NCI-H510A treated with DMSO at 0.1 percent for 48 hours (cell line): ENCODE results near the gene GCK.
"Not testable (repeated sequence)": the region's sequence is repeated elsewhere in the genome, so short reads cannot be mapped to it uniquely, and the experiment has no call there.

Experiments used
- DNase-seq: peaks from one replicate; lab custom pipeline; 2025; lab: John Stamatoyannopoulos, UW

The GCK gene

GRCh38 chr7:44177570-44178131 is 11.6 kb downstream of the GCK start:
- no peak for DNase-seq

DNA sequence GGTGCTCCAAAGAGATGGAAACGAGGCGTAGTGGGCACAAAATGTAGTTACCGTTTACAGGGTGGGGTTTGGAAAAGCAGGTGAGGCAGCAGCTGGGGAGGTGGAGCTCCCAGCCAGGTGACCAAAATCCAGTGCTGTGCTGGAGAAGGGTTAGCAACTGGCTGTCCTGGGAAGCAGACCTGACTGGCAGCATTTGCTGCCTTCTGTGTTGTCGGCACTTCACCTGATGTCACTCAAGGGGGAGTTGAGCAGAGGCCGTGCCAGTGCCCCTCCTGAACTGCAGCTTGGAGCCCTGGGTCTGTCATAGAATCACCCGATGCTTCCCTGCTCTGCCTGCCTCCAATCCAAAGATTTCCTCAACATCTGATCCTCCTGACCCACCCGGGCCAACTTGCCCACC is 12.8 kb downstream of the GCK start:
- no peak for DNase-seq

GRCh38 chr7:44175730-44176129 is 13.5 kb downstream of the GCK start:
- DNase-seq, result no peak

GRCh38 chr7:44174694-44174948 is 14.6 kb downstream of the GCK start:
- DNase-seq, result not testable (repeated sequence)

DNA sequence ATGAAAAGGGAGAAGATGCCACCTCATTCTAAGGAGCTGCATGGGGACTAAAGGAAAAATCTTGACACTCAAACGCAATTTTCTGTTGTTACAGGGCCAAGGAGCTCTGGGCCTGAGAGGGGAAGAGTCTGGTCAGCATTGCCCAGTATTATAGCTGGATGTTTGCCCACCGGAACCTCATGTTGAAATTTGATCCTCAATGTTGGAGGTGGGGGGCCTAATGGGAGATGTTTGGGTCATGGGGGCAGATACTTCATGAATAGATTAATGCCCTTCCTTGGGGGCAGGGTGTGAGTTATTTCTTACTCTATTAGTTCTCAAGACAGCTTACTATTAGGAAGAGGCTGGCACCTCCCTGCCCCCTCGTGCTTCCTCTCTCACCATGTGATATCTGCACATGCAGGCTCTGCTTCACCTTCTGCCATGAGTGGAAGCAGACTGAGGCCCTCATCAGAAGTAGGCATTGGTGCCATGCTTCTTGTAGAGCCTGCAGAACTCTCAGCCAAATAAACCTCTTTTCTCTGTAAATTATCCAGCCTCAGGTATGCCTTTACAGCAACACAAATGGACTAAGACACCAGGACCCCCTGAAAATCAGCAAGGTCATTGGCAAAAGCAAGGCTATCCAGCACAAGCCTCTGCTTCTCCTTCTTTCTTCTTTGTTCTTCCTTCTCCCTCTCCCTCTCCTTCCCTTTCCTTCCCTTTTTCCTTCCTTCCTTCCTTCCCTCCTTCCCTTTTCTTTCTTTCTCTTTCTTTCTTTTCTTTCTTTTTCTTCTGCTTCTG is 15.1 kb downstream of the GCK start:
- DNase-seq, result no peak

GRCh38 chr7:44172803-44173424 is 16.3 kb downstream of the GCK start:
- peak; percentile 14 for DNase-seq

GRCh38 chr7:44172352-44172751 is 16.9 kb downstream of the GCK start:
- DNase-seq, result no peak

- not testable (repeated sequence) for DNase-seq
Measured at GRCh38 chr7:44171901-44172300, 17.3 kb downstream of the GCK start.

- DNase-seq, result no peak
Measured at GRCh38 chr7:44167920-44168319, 21.3 kb downstream of the GCK start.

DNA sequence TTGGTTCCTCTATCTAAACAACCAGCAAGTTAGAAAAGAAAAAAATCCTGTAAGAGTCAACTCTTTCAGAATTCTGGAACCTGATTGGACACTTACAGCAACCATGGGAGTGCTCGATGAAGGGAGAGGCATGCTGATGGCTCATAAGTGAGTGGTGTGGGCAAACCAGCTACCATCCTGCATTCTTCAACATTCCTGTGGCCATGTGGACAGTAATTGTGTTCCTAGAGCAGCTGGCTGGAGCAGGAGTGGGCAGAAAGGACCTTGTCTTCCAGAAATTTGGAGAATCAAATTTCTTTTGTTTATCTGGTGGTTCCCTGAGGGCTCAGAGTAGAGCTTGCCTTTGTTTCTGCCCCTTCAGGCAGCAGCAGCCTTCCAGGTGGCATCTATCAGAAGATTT is 25.6 kb downstream of the GCK start:
- DNase-seq, result no peak

GRCh38 chr7:44162785-44163395 is 26.3 kb downstream of the GCK start:
- DNase-seq, result no peak

DNA sequence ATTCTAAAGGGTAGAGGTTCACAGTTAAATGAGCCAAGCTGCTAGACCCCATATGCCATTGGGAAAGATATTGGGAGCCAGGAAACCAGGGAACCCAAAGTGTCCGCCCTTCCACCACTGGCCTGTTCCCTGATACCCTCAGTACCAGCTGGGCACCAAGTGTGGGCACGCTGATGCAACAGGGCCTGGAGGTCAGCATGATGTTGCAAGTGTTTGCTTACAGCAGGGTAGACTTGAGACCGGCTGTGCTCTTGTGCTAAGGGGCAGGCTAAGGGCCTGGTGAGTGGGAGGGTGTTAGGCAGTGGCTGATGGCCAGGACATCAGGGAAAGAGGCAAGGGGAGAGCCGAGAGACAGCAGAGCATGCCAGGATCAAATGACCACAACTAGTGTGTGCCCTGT is 27.1 kb downstream of the GCK start:
- DNase-seq, result no peak

GRCh38 chr7:44161371-44161770 is 27.9 kb downstream of the GCK start:
- no peak for DNase-seq

DNA sequence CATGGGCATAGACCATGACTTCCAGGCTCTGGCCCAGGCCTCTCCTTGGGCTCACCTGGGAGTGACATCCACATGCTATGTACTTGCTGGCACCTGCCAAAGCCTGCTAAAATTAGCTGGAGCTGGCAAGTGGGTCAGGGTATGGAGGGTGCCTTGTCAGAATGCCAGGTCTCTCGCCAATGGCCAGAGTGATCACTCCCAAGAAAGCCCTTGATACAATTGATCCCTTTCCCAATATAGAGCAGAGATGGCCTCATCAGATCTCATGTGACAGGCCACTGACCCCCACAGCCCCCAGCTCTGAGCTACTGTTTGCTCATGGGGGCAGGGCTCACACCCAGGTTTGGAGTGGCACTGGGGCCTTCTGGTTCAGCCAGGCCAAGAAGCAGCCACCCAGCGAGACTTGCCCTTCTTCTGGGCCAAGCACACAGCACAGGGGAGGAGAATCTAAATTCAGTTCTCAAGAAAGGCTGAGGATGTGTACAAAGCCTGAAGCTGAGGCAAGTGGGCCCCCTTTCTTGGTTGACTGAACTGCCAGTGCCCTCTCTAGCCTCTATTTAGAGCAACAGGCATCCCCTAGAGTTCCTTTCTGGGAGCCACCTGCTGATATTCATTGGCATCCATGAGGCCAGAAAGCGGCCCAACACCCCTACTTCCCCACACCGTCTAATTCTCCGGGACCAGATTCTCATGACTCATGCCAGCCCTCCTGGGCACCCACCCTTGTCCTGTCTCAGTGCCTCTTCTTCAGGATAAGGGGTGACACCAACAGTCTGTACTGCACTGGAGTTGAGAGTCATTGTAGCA is 29.2 kb downstream of the GCK start:
- no peak for DNase-seq

GRCh38 chr7:44158873-44159631 is 30.2 kb downstream of the GCK start:
- DNase-seq, result no peak

- DNase-seq, result no peak
Measured at GRCh38 chr7:44158096-44158872, 31.0 kb downstream of the GCK start.

DNA sequence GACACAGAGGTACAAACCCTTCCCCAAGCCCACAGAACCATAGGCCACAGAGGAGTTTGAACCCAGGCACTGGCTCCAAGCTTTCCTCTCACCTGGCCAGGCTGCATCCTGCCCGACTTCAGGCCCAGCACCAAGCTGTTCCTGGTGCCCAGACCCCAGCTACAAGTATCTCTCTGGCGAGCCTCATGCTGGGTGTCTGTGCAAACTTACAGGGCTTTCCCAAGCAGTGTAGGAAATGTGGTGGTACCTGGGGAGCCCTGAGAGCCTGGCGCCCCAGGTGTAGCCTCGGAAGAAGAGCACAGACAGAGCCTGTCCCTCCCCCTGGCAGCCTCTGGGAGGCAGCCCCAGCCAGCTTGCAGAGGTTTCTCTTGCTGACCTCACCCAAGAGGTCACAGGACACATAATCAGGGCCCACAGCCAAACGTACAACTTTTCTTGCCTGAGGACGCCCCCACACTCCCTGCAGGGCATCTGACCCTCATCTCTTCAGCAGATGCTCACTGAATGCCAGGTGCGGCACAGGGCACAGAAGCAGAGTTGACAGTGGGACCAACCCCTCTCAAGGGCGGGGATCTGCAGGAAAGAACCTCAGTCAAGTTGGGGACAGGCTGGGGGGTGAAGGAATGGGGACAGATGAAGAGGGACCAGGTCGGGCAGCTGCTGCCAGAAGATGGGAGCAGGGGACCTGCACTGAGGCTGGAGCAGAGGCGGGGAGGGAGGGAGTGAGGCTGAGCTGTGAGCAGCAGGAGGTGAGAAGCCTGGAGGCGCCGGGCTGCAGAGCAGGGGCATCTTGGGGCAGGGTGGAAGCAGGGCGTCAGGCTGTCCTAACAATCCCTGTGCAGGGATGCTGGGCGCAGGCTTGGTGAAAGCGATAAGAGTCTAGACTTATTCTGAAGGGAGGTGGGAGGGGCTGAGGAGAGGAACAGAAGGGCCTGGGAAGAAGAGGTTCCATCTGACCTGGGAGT is 31.8 kb downstream of the GCK start:
- DNase-seq, result no peak

- no peak for DNase-seq
Measured at GRCh38 chr7:44156453-44157010, 32.7 kb downstream of the GCK start.
